ENCODE measurements around the gene DCTN4. TPM values are rescaled to one million over a fixed set of nuclear protein-coding genes. Genes with fewer than 3 reads are reported as not detected.
A peak's percentile ranks its signal among the peaks of the same experiment; 100 is the strongest.
"Not testable (repeated sequence)": the region's sequence is repeated elsewhere in the genome, so short reads cannot be mapped to it uniquely, and the experiment has no call there.

Gene DCTN4
- polyA plus RNA-seq, 1 experiment = 61.1 TPM

DNA sequence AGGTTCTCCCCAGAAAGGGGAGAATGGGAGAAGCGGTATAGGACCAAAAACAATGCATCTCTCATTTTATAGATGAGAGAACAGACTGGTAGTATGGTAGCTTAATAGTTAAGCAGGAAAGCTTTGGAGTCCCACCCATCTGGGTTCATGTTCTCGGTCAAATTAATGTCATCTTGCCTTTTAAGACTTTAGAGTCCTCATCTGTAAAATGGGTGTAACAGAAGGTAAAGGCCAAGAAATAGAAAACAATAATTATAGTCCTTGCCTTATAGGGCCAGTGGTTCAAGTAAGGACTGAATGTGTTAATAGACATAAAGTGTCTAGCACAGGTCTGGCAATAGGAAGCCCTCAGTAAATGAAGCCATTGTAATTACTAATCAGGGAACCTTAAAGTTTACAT is 36.1 kb upstream of the DCTN4 start:
- DNase-seq (ENCODE audit: low read depth, low spot score) = no peak
- no peaks in the 10 kb centered on the region for H3K9me3 ChIP-seq (ENCODE audit: control insufficient read depth, insufficient read depth, low read length)
- H3K27ac ChIP-seq (ENCODE audit: low read depth, low read length) = no peak overlapping the region
- no peak overlapping the region for H3K4me3 ChIP-seq (ENCODE audit: low read depth, low read length)
- TF ChIP-seq, protein P1, sequence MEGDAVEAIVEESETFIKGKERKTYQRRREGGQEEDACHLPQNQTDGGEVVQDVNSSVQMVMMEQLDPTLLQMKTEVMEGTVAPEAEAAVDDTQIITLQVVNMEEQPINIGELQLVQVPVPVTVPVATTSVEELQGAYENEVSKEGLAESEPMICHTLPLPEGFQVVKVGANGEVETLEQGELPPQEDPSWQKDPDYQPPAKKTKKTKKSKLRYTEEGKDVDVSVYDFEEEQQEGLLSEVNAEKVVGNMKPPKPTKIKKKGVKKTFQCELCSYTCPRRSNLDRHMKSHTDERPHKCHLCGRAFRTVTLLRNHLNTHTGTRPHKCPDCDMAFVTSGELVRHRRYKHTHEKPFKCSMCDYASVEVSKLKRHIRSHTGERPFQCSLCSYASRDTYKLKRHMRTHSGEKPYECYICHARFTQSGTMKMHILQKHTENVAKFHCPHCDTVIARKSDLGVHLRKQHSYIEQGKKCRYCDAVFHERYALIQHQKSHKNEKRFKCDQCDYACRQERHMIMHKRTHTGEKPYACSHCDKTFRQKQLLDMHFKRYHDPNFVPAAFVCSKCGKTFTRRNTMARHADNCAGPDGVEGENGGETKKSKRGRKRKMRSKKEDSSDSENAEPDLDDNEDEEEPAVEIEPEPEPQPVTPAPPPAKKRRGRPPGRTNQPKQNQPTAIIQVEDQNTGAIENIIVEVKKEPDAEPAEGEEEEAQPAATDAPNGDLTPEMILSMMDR (IDR thresholded peaks at IDR 0.05; ENCODE audit: low read depth, low read length) = no peak
- CTCF ChIA-PET = no interaction called here
- POLR2A ChIA-PET = no interaction called here
- no peaks in the 10 kb centered on the region for H3K27me3 ChIP-seq (ENCODE audit: control insufficient read depth, insufficient read depth, low read length)

DNA sequence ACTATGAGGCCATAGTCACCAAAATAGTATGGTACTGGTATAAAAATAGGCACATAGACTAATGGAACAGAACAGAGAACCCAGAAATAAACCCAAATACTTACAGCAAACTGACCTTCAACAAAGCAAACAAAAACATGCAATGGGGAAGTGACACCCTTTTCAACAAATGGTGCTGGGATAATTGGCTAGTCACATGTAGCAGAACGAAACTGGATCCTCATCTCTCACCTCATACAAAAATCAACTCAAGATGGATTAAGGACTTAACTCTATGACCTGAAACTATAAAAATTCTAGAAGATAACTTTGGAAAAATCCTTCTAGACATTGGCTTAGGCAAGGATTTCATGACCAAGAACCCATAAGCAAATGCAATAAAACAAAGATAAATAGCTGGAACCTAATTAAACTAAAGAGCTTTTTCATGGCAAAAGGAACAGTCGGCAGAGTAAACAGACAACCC is 34.6 kb upstream of the DCTN4 start:
- DNase-seq (ENCODE audit: low read depth, low spot score); POLR2A ChIA-PET; H3K27ac ChIP-seq (ENCODE audit: low read depth, low read length); H3K27me3 ChIP-seq (ENCODE audit: control insufficient read depth, insufficient read depth, low read length); H3K4me3 ChIP-seq (ENCODE audit: low read depth, low read length); CTCF ChIA-PET; H3K9me3 ChIP-seq (ENCODE audit: control insufficient read depth, insufficient read depth, low read length): not testable (repeated sequence)

DNA sequence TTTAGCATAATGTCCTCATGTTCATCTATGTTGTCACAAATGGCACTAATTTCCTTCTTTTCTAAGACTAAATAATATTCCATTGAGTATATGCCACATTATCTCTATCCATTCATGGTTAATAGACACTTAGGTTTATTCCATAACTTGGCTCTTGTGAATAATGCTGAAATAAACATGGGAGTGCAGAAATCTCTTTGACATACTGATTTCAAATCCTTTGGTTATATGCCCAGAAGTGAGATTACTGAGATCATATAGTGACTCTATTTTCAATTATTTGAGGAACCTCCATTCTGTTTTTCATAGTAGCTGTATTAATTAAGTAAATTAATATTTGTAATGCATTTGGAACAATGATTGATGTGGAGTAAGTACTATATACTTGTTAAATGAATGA is 32.7 kb upstream of the DCTN4 start:
- DNase-seq (ENCODE audit: low read depth, low spot score) = no peak
- ChIA-PET CTCF (interaction anchor here (3.2 kb wide), 1 partner anchor 10 kb away, joined by 30 read pairs; no protein-coding TSS in a partner anchor), POLR2A (no interaction called here)
- Histone ChIP-seq H3K27me3 (ENCODE audit: control insufficient read depth, insufficient read depth, low read length) (no peaks in the 10 kb centered on the region), H3K9me3 (ENCODE audit: control insufficient read depth, insufficient read depth, low read length) (no peaks in the 10 kb centered on the region), H3K4me3 (ENCODE audit: low read depth, low read length) (no peak overlapping the region), H3K27ac (ENCODE audit: low read depth, low read length) (no peak overlapping the region)
- TF ChIP-seq, protein P1 (IDR thresholded peaks at IDR 0.05; ENCODE audit: low read depth, low read length) = no peak

DNA sequence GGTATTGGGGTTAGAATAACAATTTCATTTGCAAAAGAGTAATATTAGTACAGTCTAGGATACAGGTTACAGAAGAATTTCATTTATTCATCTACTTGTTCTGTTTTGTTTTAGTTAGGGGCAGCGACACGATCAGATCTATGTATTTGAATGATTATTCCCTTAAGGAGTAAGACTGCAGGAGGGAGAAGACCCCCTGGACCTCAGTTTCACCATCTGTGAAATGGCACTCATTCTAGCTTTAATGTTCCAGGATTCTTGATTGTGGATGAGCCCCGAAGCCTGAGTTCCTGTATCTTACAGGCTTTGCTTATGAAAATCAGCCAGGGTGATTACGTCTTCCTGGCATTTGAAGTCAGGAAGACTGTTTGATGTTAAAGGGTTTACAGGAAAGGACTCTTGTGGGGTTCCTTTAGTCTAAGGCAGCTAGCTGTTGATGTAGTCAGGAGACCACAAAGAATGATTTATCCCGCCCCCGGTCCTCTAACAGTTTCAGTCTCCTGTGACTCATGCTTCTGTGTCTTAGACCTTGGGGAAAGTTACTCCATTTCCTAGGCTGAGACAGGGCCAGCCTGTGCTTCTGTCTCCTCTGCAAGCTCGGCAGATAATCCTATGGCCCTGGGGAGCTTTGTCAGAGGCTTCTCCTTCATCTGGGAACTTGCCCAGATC is 31.3 kb upstream of the DCTN4 start:
- ChIA-PET POLR2A (interaction anchor here (1.2 to 2.1 kb wide), 3 partner anchors 9 to 31 kb away, joined by 3 to 23 read pairs (median 10); partner anchors contain the start of genes DCTN4 and SMIM3), CTCF (interaction anchor here (0.6 to 3.2 kb wide), 4 partner anchors 11 to 58 kb away, joined by 3 to 30 read pairs (median 12); partner anchors contain the start of gene SMIM3)
- peak overlapping the region; percentile 4 for H3K4me3 ChIP-seq (ENCODE audit: low read depth, low read length)
- TF ChIP-seq, protein P1 (IDR thresholded peaks at IDR 0.05; ENCODE audit: low read depth, low read length) = no peak
- peak overlapping the region; percentile 73 for H3K27ac ChIP-seq (ENCODE audit: low read depth, low read length)
- H3K27me3 ChIP-seq (ENCODE audit: control insufficient read depth, insufficient read depth, low read length) = no peaks in the 10 kb centered on the region
- peak; percentile 95 for DNase-seq (ENCODE audit: low read depth, low spot score)
- no peaks in the 10 kb centered on the region for H3K9me3 ChIP-seq (ENCODE audit: control insufficient read depth, insufficient read depth, low read length)

DNA sequence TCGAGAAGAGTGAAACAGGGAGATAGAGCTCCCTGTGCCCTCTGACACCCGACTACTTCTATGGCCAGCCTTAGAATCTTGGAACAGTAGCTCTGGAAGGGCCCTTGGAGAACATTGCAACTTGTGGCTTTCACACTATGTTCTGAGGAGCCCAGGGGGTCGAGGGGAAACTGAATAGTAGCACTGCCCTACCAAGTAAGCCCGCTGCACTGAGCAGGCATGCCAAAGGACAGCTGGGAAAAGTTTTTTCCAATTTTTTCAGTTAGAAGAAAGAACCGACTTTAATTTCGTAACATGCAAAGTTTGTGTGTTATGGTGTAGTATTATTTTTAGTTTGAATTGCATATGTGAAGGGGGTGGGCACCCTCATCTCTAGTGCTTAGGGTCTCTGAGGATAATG is 30.6 kb upstream of the DCTN4 start:
- CTCF ChIA-PET = interaction anchor here (1.6 to 2.1 kb wide), 2 partner anchors 10 to 12 kb away, joined by 8 to 16 read pairs; partner anchors contain the start of gene SMIM3
- Histone ChIP-seq H3K27ac (ENCODE audit: low read depth, low read length) (peak overlapping the region; percentile 69), H3K4me3 (ENCODE audit: low read depth, low read length) (no peak overlapping the region; the same call in 1 of the 2 replicates), H3K9me3 (ENCODE audit: control insufficient read depth, insufficient read depth, low read length) (no peaks in the 10 kb centered on the region), H3K27me3 (ENCODE audit: control insufficient read depth, insufficient read depth, low read length) (no peaks in the 10 kb centered on the region)
- POLR2A ChIA-PET = interaction anchor here (1.6 to 2.1 kb wide), 2 partner anchors 9 to 31 kb away, joined by 10 to 23 read pairs; partner anchors contain the start of genes DCTN4 and SMIM3
- no peak for DNase-seq (ENCODE audit: low read depth, low spot score)
- TF ChIP-seq, protein P1 (IDR thresholded peaks at IDR 0.05; ENCODE audit: low read depth, low read length) = no peak

All from AG04450 (cell line).